Measurements from ENCODE around the gene DDC. TPM values are rescaled to one million over a fixed set of nuclear protein-coding genes. Genes with fewer than 3 reads are reported as not detected.

Gene DDC
- total and polyA plus RNA-seq, 4 experiments from 2014 or later: not detected

DNA sequence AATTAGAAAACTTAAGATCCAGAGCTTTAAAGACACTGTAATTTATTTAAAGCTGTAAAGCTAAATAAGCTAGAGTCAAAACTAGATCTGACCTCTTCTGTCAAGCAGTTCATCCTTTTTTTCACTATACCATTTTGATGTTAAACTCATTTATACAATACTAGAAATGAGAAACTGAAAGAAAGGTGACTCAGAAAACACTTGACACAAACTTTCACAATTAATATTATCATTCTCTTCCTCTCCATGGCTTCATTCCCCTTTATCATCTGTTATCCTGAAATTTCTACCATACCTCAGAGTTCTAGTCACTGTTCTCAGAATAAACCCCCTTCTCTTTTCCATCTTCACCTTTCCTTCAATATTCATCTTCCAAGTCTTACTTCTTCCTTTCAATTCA, 116.4 kb downstream of the DDC start:
- CTCF ChIA-PET (ENCODE audit: partially characterized antibody): interaction anchor here (1.2 kb wide), 1 partner anchor 20 kb away, joined by 3 read pairs; no protein-coding TSS in a partner anchor
- Mint-ChIP-seq H3K9me3 (no peaks in the 10 kb centered on the region), H3K4me1 (peaks cover 17 to 28% (median 20%) of the 10 kb centered on the region in 4 donors), H3K27me3 (no peaks in the 10 kb centered on the region), H3K27ac (peak overlapping the region; percentile 17 to 97 (median 95)), H3K4me3 (peak overlapping the region in 1 of 8 donors; percentile 92), H3K36me3 (peaks cover 18 to 28% of the 10 kb centered on the region in 2 donors)
- no peak for DNase-seq
- H3K9me3 ChIP-seq (ENCODE audit: control insufficient read depth in 1 of 2, low read length in 2 of 2): no peaks in the 10 kb centered on the region
- H3K27ac ChIP-seq (ENCODE audit: low read depth, low read length): peak overlapping the region; percentile 79
- H3K36me3 ChIP-seq (ENCODE audit: insufficient read depth, low read length): peaks cover 17% of the 10 kb centered on the region
- no peak overlapping the region for H3K4me3 ChIP-seq (ENCODE audit: low read length in 2 of 2)
- no peaks in the 10 kb centered on the region for H3K27me3 ChIP-seq (ENCODE audit: insufficient read depth, low read length)
- H3K4me1 ChIP-seq (ENCODE audit: insufficient read depth, low read length): peaks cover 20% of the 10 kb centered on the region
- POLR2A ChIA-PET (ENCODE audit: partially characterized antibody): interaction anchor here (1.1 kb wide), 1 partner anchor 242 kb away, joined by 3 read pairs; no protein-coding TSS in a partner anchor
- intact Hi-C loops (cut with micrococcal nuclease): no loop called here

DNA sequence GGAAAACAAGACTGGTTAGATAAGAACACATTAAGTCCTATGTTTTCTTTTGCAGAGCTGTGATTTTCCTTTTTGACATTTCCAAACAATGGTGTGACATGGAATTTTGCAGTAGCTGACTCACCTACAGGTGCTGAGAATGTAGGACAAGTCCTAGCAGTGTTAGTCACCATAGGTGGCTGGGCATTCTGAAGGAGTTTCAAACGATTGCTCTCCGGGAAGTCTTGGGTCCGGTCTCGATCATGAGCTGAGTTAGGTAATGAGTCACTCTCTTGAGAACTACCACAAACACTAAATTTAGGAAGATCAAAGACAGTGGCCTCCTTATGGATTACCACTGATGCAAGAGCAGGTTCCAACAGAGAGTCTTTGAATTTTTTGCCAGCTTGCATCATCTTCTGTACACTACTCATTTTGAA, 118.7 kb downstream of the DDC start:
- no peak overlapping the region for H3K4me3 ChIP-seq (ENCODE audit: low read length in 2 of 2)
- H3K9me3 ChIP-seq (ENCODE audit: control insufficient read depth in 1 of 2, low read length in 2 of 2): no peaks in the 10 kb centered on the region
- peak overlapping the region in 1 of 7 donors; percentile 22 for H3K27ac Mint-ChIP-seq
- H3K36me3 ChIP-seq (ENCODE audit: insufficient read depth, low read length): peaks cover 17% of the 10 kb centered on the region
- intact Hi-C loops (cut with micrococcal nuclease): no loop called here
- H3K4me1 ChIP-seq (ENCODE audit: insufficient read depth, low read length): peaks cover 20% of the 10 kb centered on the region
- no peaks in the 10 kb centered on the region for H3K27me3 Mint-ChIP-seq
- peaks cover 17 to 28% (median 20%) of the 10 kb centered on the region in 4 donors for H3K4me1 Mint-ChIP-seq
- H3K9me3 Mint-ChIP-seq: no peaks in the 10 kb centered on the region
- H3K4me3 Mint-ChIP-seq: no peak overlapping the region
- H3K27ac ChIP-seq (ENCODE audit: low read depth, low read length): no peak overlapping the region
- DNase-seq: no peak
- no peaks in the 10 kb centered on the region for H3K27me3 ChIP-seq (ENCODE audit: insufficient read depth, low read length)
- ChIA-PET CTCF (ENCODE audit: partially characterized antibody) (no interaction called here), POLR2A (ENCODE audit: partially characterized antibody) (no interaction called here)
- H3K36me3 Mint-ChIP-seq: peaks cover 28 to 33% of the 10 kb centered on the region in 2 donors

DNA sequence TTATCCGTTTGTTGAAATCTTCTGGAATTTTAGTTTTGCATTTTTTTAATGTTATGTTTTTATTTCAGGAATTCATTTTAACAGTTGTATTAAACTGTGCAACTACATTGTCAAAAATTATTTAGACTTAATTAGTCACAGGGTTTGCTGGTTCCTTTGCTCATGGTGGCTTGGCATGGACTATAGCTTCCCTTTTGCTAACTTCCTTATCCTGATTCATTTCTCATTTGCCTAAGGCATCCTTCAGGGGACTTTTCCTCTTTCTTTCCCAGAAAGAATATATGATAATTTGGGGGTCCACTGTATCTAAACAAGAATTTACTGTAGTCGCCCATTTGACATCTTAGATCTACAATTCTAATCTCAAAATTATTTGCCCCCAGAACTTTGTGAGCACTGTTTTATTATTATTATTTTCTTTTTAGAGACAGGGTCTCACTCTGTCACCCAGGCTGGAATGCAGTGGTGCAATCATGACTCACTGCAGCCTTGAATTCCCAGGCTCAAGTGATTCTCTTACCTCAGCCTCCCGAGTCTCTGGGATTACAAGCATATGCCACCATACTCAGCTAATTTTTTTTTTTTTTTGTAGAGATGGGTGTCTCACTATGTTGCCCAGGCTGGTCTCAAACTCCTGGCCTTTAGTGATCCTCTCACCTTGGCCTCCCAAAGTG, 128.9 kb downstream of the DDC start:
- POLR2A ChIA-PET (ENCODE audit: partially characterized antibody): no interaction called here
- no peaks in the 10 kb centered on the region for H3K36me3 ChIP-seq (ENCODE audit: insufficient read depth, low read length)
- H3K27me3 ChIP-seq (ENCODE audit: insufficient read depth, low read length): no peaks in the 10 kb centered on the region
- no peaks in the 10 kb centered on the region for H3K9me3 ChIP-seq (ENCODE audit: control insufficient read depth in 1 of 2, low read length in 2 of 2)
- DNase-seq: no peak
- no peak overlapping the region for H3K4me3 ChIP-seq (ENCODE audit: low read length in 2 of 2)
- H3K27ac ChIP-seq (ENCODE audit: low read depth, low read length): no peak overlapping the region
- H3K4me1 ChIP-seq (ENCODE audit: insufficient read depth, low read length): no peaks in the 10 kb centered on the region
- H3K9me3 Mint-ChIP-seq: peaks cover 0 to 3% (median 0%) of the 10 kb centered on the region in 8 donors
- H3K4me1 Mint-ChIP-seq: no peaks in the 10 kb centered on the region
- H3K36me3 Mint-ChIP-seq: peaks cover 15% of the 10 kb centered on the region in 2 donors
- no peak overlapping the region for H3K4me3 Mint-ChIP-seq
- intact Hi-C loops (cut with micrococcal nuclease): no loop called here
- H3K27me3 Mint-ChIP-seq: no peaks in the 10 kb centered on the region
- no peak overlapping the region for H3K27ac Mint-ChIP-seq
- CTCF ChIA-PET (ENCODE audit: partially characterized antibody): interaction anchor here (2.9 kb wide), 1 partner anchor 18 kb away, joined by 9 read pairs; no protein-coding TSS in a partner anchor

DNA sequence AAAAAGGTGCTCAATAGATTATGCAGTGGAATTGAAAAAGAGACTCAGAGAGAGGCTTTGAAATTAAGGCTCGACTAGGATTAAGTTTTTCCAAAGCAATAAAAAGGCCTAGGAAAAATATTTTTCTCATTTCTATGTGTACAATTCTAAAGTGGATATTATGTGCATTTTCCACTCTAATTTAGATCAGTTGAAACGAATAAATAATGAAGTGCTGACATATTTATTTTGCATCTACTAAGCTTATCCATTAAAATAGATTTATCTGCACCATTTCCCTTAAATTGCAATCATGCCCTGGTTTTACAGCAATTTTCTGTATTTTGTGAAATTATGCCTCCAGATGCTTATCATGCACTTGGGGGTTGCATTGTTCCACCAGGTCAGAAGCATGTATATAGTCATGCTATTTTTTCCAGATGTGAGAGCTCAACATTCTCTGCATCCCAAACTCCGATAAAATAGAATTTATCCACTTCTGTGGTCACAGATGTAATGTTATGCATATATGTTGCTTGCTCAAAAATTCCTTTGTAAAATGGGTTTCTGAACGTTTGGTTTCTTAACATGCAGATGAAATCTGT, 133.4 kb downstream of the DDC start:
- no peak overlapping the region for H3K27ac Mint-ChIP-seq

DNA sequence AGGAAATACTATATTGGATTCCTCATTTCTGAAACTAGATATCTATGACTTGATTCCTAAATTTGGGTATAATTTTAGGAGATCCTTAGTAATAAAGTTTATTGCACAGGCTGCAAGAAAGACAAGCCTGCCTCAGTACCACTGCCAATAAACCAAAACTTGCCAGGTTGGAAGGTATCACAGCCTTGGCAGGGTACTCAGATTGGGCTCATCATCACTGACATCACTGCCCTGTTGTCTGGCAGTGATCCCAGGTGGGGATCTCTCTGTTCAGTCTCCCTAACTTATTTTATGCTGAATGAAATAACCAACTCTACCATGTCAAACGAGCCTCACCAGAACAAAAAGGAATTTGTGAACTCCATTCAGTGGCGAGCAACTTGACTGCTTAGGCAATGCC, 133.9 kb downstream of the DDC start:
- Histone ChIP-seq H3K36me3 (ENCODE audit: insufficient read depth, low read length) (no peaks in the 10 kb centered on the region), H3K27ac (ENCODE audit: low read depth, low read length) (no peak overlapping the region), H3K9me3 (ENCODE audit: control insufficient read depth in 1 of 2, low read length in 2 of 2) (no peaks in the 10 kb centered on the region), H3K4me3 (ENCODE audit: low read length in 2 of 2) (no peak overlapping the region), H3K27me3 (ENCODE audit: insufficient read depth, low read length) (no peaks in the 10 kb centered on the region), H3K4me1 (ENCODE audit: insufficient read depth, low read length) (no peaks in the 10 kb centered on the region)
- Mint-ChIP-seq H3K4me1 (no peaks in the 10 kb centered on the region), H3K27ac (no peak overlapping the region), H3K4me3 (no peak overlapping the region), H3K9me3 (no peaks in the 10 kb centered on the region), H3K27me3 (no peaks in the 10 kb centered on the region), H3K36me3 (no peaks in the 10 kb centered on the region)
- no peak for DNase-seq
- ChIA-PET POLR2A (ENCODE audit: partially characterized antibody) (no interaction called here), CTCF (ENCODE audit: partially characterized antibody) (no interaction called here)
- intact Hi-C loops (cut with micrococcal nuclease): no loop called here

More for the DNA sequence above, 133.4 kb downstream of the DDC start:
- H3K36me3 ChIP-seq (ENCODE audit: insufficient read depth, low read length): no peaks in the 10 kb centered on the region
- H3K36me3 Mint-ChIP-seq: no peaks in the 10 kb centered on the region
- DNase-seq: no peak
- no peaks in the 10 kb centered on the region for H3K27me3 Mint-ChIP-seq
- ChIA-PET POLR2A (ENCODE audit: partially characterized antibody) (no interaction called here), CTCF (ENCODE audit: partially characterized antibody) (interaction anchor here (0.6 kb wide), 1 partner anchor 312 kb away, joined by 3 read pairs; no protein-coding TSS in a partner anchor)
- no peaks in the 10 kb centered on the region for H3K27me3 ChIP-seq (ENCODE audit: insufficient read depth, low read length)
- no peak overlapping the region for H3K4me3 ChIP-seq (ENCODE audit: low read length in 2 of 2)
- intact Hi-C loops (cut with micrococcal nuclease): no loop called here
- no peak overlapping the region for H3K4me3 Mint-ChIP-seq
- H3K4me1 ChIP-seq (ENCODE audit: insufficient read depth, low read length): no peaks in the 10 kb centered on the region
- no peaks in the 10 kb centered on the region for H3K4me1 Mint-ChIP-seq
- H3K27ac ChIP-seq (ENCODE audit: low read depth, low read length): no peak overlapping the region
- H3K9me3 Mint-ChIP-seq: no peaks in the 10 kb centered on the region
- H3K9me3 ChIP-seq (ENCODE audit: control insufficient read depth in 1 of 2, low read length in 2 of 2): no peaks in the 10 kb centered on the region

DNA sequence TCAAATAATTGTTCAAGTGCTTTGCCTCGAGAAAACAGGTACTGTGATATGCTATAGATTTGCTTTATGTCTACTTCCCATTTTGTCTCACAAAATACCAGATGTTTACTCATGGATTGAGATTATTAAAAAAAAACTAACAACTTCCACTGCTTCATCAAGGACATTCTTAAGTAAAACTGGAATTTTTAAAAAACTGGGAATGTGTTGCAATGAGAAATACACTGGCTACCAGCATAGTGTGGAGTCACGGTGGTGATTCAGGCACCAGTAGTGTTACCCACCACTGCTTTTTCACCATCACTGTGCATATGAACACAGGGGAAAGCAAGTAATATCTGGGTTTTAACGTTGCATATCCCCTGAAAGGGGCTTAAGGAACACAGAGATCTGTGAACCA, 136.3 kb downstream of the DDC start:
- Histone ChIP-seq H3K36me3 (ENCODE audit: insufficient read depth, low read length) (no peaks in the 10 kb centered on the region), H3K4me1 (ENCODE audit: insufficient read depth, low read length) (no peaks in the 10 kb centered on the region), H3K27me3 (ENCODE audit: insufficient read depth, low read length) (no peaks in the 10 kb centered on the region), H3K27ac (ENCODE audit: low read depth, low read length) (no peak overlapping the region), H3K4me3 (ENCODE audit: low read length in 2 of 2) (no peak overlapping the region), H3K9me3 (ENCODE audit: control insufficient read depth in 1 of 2, low read length in 2 of 2) (no peaks in the 10 kb centered on the region)
- no peak for DNase-seq
- no peak overlapping the region for H3K27ac Mint-ChIP-seq
- H3K4me1 Mint-ChIP-seq: no peaks in the 10 kb centered on the region
- POLR2A ChIA-PET (ENCODE audit: partially characterized antibody): no interaction called here
- H3K36me3 Mint-ChIP-seq: no peaks in the 10 kb centered on the region
- intact Hi-C loops (cut with micrococcal nuclease): no loop called here
- H3K4me3 Mint-ChIP-seq: no peak overlapping the region
- H3K27me3 Mint-ChIP-seq: no peaks in the 10 kb centered on the region
- peaks cover 0 to 1% (median 0%) of the 10 kb centered on the region in 8 donors for H3K9me3 Mint-ChIP-seq
- CTCF ChIA-PET (ENCODE audit: partially characterized antibody): interaction anchor here (2.6 kb wide), 1 partner anchor 10 kb away, joined by 14 read pairs; no protein-coding TSS in a partner anchor

DNA sequence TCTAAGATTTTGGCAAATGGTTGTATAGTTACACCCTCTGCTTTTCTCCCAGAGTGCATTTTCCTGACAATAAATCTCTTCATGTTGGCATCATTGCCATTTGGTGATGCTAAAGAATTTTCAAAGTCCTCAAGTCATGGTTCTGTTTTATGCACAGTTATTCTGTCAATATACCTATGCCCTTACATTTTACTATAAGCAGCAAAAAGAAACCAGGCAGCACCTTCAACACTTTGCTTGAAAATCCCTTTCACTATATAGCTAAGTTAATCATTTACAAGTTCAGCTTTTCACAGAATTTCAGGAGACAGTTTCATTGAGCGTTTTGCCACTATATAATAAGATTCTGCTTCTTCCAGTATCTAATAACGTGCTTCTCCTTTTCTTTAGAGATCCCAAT, 137.7 kb downstream of the DDC start:
- H3K27ac Mint-ChIP-seq: no peak overlapping the region
- ChIA-PET POLR2A (ENCODE audit: partially characterized antibody) (no interaction called here), CTCF (ENCODE audit: partially characterized antibody) (interaction anchor here (0.8 to 2.6 kb wide), 4 partner anchors 9 to 222 kb away, joined by 3 to 14 read pairs (median 3); no protein-coding TSS in a partner anchor)
- peaks cover 0 to 1% (median 0%) of the 10 kb centered on the region in 8 donors for H3K9me3 Mint-ChIP-seq
- no peak overlapping the region for H3K4me3 ChIP-seq (ENCODE audit: low read length in 2 of 2)
- H3K27me3 ChIP-seq (ENCODE audit: insufficient read depth, low read length): no peaks in the 10 kb centered on the region
- no peak for DNase-seq
- H3K4me3 Mint-ChIP-seq: no peak overlapping the region
- H3K27ac ChIP-seq (ENCODE audit: low read depth, low read length): no peak overlapping the region
- intact Hi-C loops (cut with micrococcal nuclease): no loop called here
- no peaks in the 10 kb centered on the region for H3K9me3 ChIP-seq (ENCODE audit: control insufficient read depth in 1 of 2, low read length in 2 of 2)
- H3K4me1 ChIP-seq (ENCODE audit: insufficient read depth, low read length): no peaks in the 10 kb centered on the region
- no peaks in the 10 kb centered on the region for H3K27me3 Mint-ChIP-seq
- no peaks in the 10 kb centered on the region for H3K36me3 Mint-ChIP-seq
- no peaks in the 10 kb centered on the region for H3K4me1 Mint-ChIP-seq
- no peaks in the 10 kb centered on the region for H3K36me3 ChIP-seq (ENCODE audit: insufficient read depth, low read length)

Data from CD4-positive, alpha-beta memory T cell (primary cell).